Measurements from ENCODE around the gene UCK1. TPM values are rescaled to one million over a fixed set of nuclear protein-coding genes. Genes with fewer than 3 reads are reported as not detected.

The UCK1 gene
- total and polyA plus RNA-seq, 2 of the 13 experiments (the other 11 are each of a cell fraction or from before 2014, with no cell fraction given) = 11.0 to 24.1 TPM

DNA sequence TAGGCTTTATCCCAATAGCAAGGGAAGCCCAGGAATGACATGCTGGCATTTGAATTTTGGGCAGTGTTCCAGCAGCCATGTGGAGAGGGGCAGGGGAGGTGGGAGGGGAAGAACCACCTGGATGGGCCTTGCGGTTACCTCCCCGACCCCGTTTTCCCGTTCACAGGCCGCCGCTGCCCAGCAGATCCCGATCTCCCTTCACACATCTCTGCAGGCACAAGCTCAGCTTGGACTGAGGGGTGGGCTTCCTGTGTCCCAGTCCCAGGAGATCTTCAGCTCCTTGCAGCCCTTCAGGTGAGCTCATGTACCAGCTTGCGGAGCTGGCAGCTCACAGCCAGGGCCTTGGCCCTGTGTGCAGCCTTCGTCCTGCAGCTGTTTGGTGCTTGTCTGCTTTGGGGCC lies 44.1 kb downstream of the UCK1 start:
- Histone ChIP-seq H3K9me3 (ENCODE audit: low read length) (no peaks in the 10 kb centered on the region), H3K27ac (ENCODE audit: extremely low read length, insufficient read depth, low read length) (no peak overlapping the region), H3K4me2 (ENCODE audit: low read depth, low read length) (no peak overlapping the region), H3K4me1 (ENCODE audit: insufficient read depth, low read length) (no peaks in the 10 kb centered on the region), H4K20me1 (ENCODE audit: insufficient read depth, low read length) (peaks cover 3% of the 10 kb centered on the region; the same call in 1 of the 2 replicates), H3K4me3 (replicated peaks in 1 of 3; ENCODE audit: insufficient read depth in 1 of 3, low read depth in 2 of 3, low read length in 3 of 3) (no peak overlapping the region), H2AFZ (ENCODE audit: low read length) (no peak overlapping the region), H3K9ac (ENCODE audit: insufficient read depth, low read depth, low read length) (no peak overlapping the region), H3K36me3 (replicated peaks in 1 of 2; ENCODE audit: control insufficient read depth in 1 of 2, insufficient read depth in 2 of 2, low read length in 2 of 2) (peaks cover 66 to 98% of the 10 kb centered on the region in 2 experiments), H3K27me3 (ENCODE audit: control insufficient read depth in 1 of 2, insufficient read depth in 2 of 2, low read length in 2 of 2) (no peaks in the 10 kb centered on the region), H3K79me2 (ENCODE audit: insufficient read depth, low read length) (no peaks in the 10 kb centered on the region)
- DNase-seq (ENCODE audit: low spot score) = no peak
- in situ Hi-C loops (cut with HindIII; ENCODE audit: extremely low pct_ligation_motif_present, low pct_unique_long_range_greater_than_20kb) (no loop called here), intact Hi-C loops (cut with micrococcal nuclease; ENCODE audit: unreplicated experiment) (no loop called here)
- no peak for ATAC-seq
- ChIA-PET CTCF (ENCODE audit: low intra/inter-chr PET ratio, low total read pairs) (no interaction called here), POLR2A (no interaction called here)
- 100% methylated on average over 7 of the region's 9 CpGs for WGBS (ENCODE audit: low lambda C conversion rate)
- no peak for FAIRE-seq
- no TSS peak for BruUV-seq (replicated peaks)
- TF ChIP-seq POLR2AphosphoS2 (IDR thresholded peaks at IDR 0.05; ENCODE audit: low read depth, low read length) = no peak
- TF ChIP-seq ZNF841 (CRISPR knock-in tag; IDR thresholded peaks at IDR 0.05; ENCODE audit: borderline replicate concordance) = no peak
- TF ChIP-seq SMAD9 (CRISPR knock-in tag; IDR thresholded peaks at IDR 0.05) = no peak
- TF ChIP-seq SATB2 (CRISPR knock-in tag; IDR thresholded peaks at IDR 0.05) = no peak
- no peak for TF ChIP-seq ZBTB1 (CRISPR knock-in tag; IDR thresholded peaks at IDR 0.05; ENCODE audit: borderline replicate concordance)
- no peak for TF ChIP-seq GPBP1L1 (CRISPR knock-in tag; IDR thresholded peaks at IDR 0.05)
- no peak for TF ChIP-seq MXI1 (IDR thresholded peaks at IDR 0.05; ENCODE audit: borderline replicate concordance, low read depth, low read length)
- no peak for TF ChIP-seq ATF3 (CRISPR knock-in tag; IDR thresholded peaks at IDR 0.05)
- no peak for TF ChIP-seq ZSCAN12 (CRISPR knock-in tag; IDR thresholded peaks at IDR 0.05)
- no peak for TF ChIP-seq MXD4 (CRISPR knock-in tag; IDR thresholded peaks at IDR 0.05)
- no peak for TF ChIP-seq ZNF672 (CRISPR knock-in tag; IDR thresholded peaks at IDR 0.05)
- TF ChIP-seq ZFP90 (CRISPR knock-in tag; IDR thresholded peaks at IDR 0.05; ENCODE audit: borderline replicate concordance) = no peak
- TF ChIP-seq ZMYM3 (CRISPR knock-in tag; IDR thresholded peaks at IDR 0.05) = no peak

Measured in HepG2 (cell line).